ENCODE data around the gene ATP1B3.

- TF ChIP-seq GATA2 (IDR thresholded peaks at IDR 0.05; ENCODE audit: low read depth, low read length): no peak
- no peak for TF ChIP-seq GATA3 (IDR thresholded peaks at IDR 0.05; ENCODE audit: low read depth, low read length)
These were observed 1.5 kb downstream of the ATP1B3 start for GRCh38 chr3:141877911-141878310.

Data from SH-SY5Y (cell line).